ENCODE results near the gene PLA2G4F. TPM values are rescaled to one million over a fixed set of nuclear protein-coding genes. Genes with fewer than 3 reads are reported as not detected.

Gene PLA2G4F
- total RNA-seq, 1 experiment from 2014 or later, result not detected

DNA sequence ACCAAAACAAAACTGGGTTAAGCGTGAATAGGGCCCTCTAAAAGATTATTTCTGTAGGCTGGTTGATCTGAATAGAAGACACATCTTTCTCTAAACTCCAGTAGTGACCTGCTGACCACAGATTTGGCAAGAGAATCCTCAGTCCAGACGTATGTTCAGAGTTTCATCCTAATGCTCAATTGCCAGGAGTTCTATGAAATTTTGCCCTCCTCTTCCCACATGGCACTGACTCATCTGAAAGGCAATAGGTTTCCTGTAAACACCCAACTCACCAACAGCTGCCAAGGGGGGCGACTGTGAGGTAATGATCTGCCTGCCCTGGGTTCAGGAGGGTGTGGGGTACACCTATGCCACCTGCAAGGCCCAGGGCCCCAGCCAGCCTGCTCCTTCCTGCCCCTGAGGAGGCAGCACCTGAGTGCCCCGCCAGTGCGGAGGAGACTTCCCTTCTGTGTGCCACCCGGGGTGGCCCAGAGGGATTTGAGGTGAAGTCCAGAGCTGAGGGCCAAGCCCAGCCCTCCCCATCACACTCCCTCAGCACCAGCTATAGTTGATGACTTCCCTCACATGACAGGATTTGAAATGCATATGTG, 53.7 kb downstream of the PLA2G4F start:
- H3K27me3 ChIP-seq (ENCODE audit: low read length), result no peaks in the 10 kb centered on the region
- DNase-seq, result no peak
- peaks cover 19% of the 10 kb centered on the region for H3K4me1 ChIP-seq (ENCODE audit: low read length)
- no peaks in the 10 kb centered on the region for H3K9me2 ChIP-seq (replicated peaks; ENCODE audit: insufficient read depth, low read length)
- H3K9me3 ChIP-seq (ENCODE audit: low read length), result no peaks in the 10 kb centered on the region
- H3K79me2 ChIP-seq (ENCODE audit: low read length), result no peaks in the 10 kb centered on the region
- no peaks in the 10 kb centered on the region for H3K36me3 ChIP-seq (ENCODE audit: insufficient read depth, low read length)
- H3K4me2 ChIP-seq (ENCODE audit: low read depth, low read length, poor library complexity, severe bottlenecking), result no peak overlapping the region
- H2AFZ ChIP-seq (ENCODE audit: low read length), result no peak overlapping the region
- no peaks in the 10 kb centered on the region for H4K20me1 ChIP-seq (ENCODE audit: insufficient read depth, low read depth, low read length)
- H3K27ac ChIP-seq (ENCODE audit: low read length), result no peak overlapping the region
- no peak overlapping the region for H3K9ac ChIP-seq (ENCODE audit: low read length)
- no peak overlapping the region for H3K4me3 ChIP-seq (ENCODE audit: low read length)

DNA sequence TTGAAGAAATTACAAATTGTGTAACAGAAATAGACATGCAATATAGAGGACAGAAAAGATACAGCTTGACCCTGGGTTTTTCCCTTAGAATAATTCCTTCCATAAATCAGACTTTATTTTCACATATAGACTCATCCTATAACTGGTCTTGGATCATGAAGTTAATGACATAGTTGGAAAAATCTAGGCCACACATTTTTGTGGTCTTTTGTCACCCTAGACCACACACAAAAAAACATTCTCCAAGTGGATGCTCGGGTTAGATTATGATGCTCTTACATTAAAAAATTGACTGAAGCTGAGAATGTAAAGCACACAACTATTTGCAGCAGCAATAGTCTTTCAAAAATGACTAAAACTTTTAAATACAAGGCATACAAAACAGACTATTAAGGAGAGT, 54.6 kb downstream of the PLA2G4F start:
- Histone ChIP-seq H3K79me2 (ENCODE audit: low read length) (no peaks in the 10 kb centered on the region), H3K9ac (ENCODE audit: low read length) (no peak overlapping the region), H3K4me2 (ENCODE audit: low read depth, low read length, poor library complexity, severe bottlenecking) (no peak overlapping the region), H3K4me3 (ENCODE audit: low read length) (no peak overlapping the region), H4K20me1 (ENCODE audit: insufficient read depth, low read depth, low read length) (no peaks in the 10 kb centered on the region), H3K9me3 (ENCODE audit: low read length) (no peaks in the 10 kb centered on the region), H2AFZ (ENCODE audit: low read length) (no peak overlapping the region), H3K27me3 (ENCODE audit: low read length) (no peaks in the 10 kb centered on the region), H3K4me1 (ENCODE audit: low read length) (peaks cover 12% of the 10 kb centered on the region), H3K9me2 (replicated peaks; ENCODE audit: insufficient read depth, low read length) (no peaks in the 10 kb centered on the region), H3K27ac (ENCODE audit: low read length) (no peak overlapping the region), H3K36me3 (ENCODE audit: insufficient read depth, low read length) (no peaks in the 10 kb centered on the region)
- no peak for DNase-seq

- no peaks in the 10 kb centered on the region for H3K36me3 ChIP-seq (ENCODE audit: insufficient read depth, low read length)
- no peaks in the 10 kb centered on the region for H3K9me2 ChIP-seq (replicated peaks; ENCODE audit: insufficient read depth, low read length)
- no peaks in the 10 kb centered on the region for H4K20me1 ChIP-seq (ENCODE audit: insufficient read depth, low read depth, low read length)
- H2AFZ ChIP-seq (ENCODE audit: low read length), result no peak overlapping the region
- H3K4me2 ChIP-seq (ENCODE audit: low read depth, low read length, poor library complexity, severe bottlenecking), result no peak overlapping the region
- no peaks in the 10 kb centered on the region for H3K9me3 ChIP-seq (ENCODE audit: low read length)
- DNase-seq, result no peak
- no peak overlapping the region for H3K4me3 ChIP-seq (ENCODE audit: low read length)
- H3K27ac ChIP-seq (ENCODE audit: low read length), result no peak overlapping the region
- peaks cover 4% of the 10 kb centered on the region; the same call in 1 of the 2 replicates for H3K4me1 ChIP-seq (ENCODE audit: low read length)
- no peaks in the 10 kb centered on the region for H3K27me3 ChIP-seq (ENCODE audit: low read length)
- H3K9ac ChIP-seq (ENCODE audit: low read length), result no peak overlapping the region
- no peaks in the 10 kb centered on the region for H3K79me2 ChIP-seq (ENCODE audit: low read length)
Measured at GRCh38 chr15:42100021-42100800, 56.2 kb downstream of the PLA2G4F start.

- Histone ChIP-seq H3K9me2 (replicated peaks; ENCODE audit: insufficient read depth, low read length) (no peaks in the 10 kb centered on the region), H3K4me3 (ENCODE audit: low read length) (no peak overlapping the region), H2AFZ (ENCODE audit: low read length) (no peak overlapping the region), H3K9me3 (ENCODE audit: low read length) (no peaks in the 10 kb centered on the region), H4K20me1 (ENCODE audit: insufficient read depth, low read depth, low read length) (no peaks in the 10 kb centered on the region), H3K36me3 (ENCODE audit: insufficient read depth, low read length) (no peaks in the 10 kb centered on the region), H3K79me2 (ENCODE audit: low read length) (no peaks in the 10 kb centered on the region), H3K27me3 (ENCODE audit: low read length) (no peaks in the 10 kb centered on the region), H3K9ac (ENCODE audit: low read length) (no peak overlapping the region), H3K27ac (ENCODE audit: low read length) (no peak overlapping the region), H3K4me2 (ENCODE audit: low read depth, low read length, poor library complexity, severe bottlenecking) (no peak overlapping the region), H3K4me1 (ENCODE audit: low read length) (peaks cover 10% of the 10 kb centered on the region)
- DNase-seq, result no peak
Measured at GRCh38 chr15:42097018-42097417, 59.4 kb downstream of the PLA2G4F start.

DNA sequence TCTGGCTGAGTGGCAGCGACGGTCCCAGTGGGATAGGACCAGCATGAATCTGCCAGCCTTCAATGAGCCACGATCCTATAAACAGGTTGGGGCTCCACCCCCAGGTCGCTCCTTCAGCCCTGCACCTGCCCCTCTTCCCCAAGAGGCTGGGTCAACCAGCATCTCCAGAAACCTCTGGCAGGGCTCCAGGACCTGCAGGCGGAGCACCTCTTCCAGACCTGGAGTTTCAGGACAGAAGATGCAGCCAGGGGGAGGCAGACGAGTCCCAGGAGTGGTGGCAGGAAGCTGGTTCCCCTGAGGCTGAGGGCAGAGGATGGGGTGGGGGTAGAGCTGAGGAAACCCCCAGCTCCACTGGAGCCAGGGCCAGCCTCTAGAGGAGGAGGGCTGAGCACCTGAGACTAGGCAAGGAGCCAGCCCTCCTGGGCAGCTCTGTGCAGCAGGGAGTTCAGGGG, 61.9 kb downstream of the PLA2G4F start, which contains the start of gene PLA2G4D:
Gene PLA2G4D (minus strand): TSS at position 51 of the 452 bp plus-strand sequence. CDS start 103 bp downstream, outside the sequence.
- Histone ChIP-seq H3K36me3 (ENCODE audit: insufficient read depth, low read length) (no peaks in the 10 kb centered on the region), H3K27me3 (ENCODE audit: low read length) (no peaks in the 10 kb centered on the region), H3K4me3 (ENCODE audit: low read length) (no peak within 1 kb of the TSS), H3K79me2 (ENCODE audit: low read length) (no peaks in the 10 kb centered on the region), H3K27ac (ENCODE audit: low read length) (no peak within 1 kb of the TSS), H2AFZ (ENCODE audit: low read length) (no peak within 1 kb of the TSS), H3K9ac (ENCODE audit: low read length) (no peak within 1 kb of the TSS), H3K9me2 (replicated peaks; ENCODE audit: insufficient read depth, low read length) (no peaks in the 10 kb centered on the region), H3K4me2 (ENCODE audit: low read depth, low read length, poor library complexity, severe bottlenecking) (no peak within 1 kb of the TSS), H4K20me1 (ENCODE audit: insufficient read depth, low read depth, low read length) (no peaks in the 10 kb centered on the region), H3K9me3 (ENCODE audit: low read length) (no peaks in the 10 kb centered on the region), H3K4me1 (ENCODE audit: low read length) (peaks cover 12% of the 10 kb centered on the region)
- no peak for DNase-seq

- Histone ChIP-seq H3K79me2 (ENCODE audit: low read length) (no peaks in the 10 kb centered on the region), H3K4me3 (ENCODE audit: low read length) (no peak overlapping the region), H3K4me2 (ENCODE audit: low read depth, low read length, poor library complexity, severe bottlenecking) (no peak overlapping the region), H4K20me1 (ENCODE audit: insufficient read depth, low read depth, low read length) (no peaks in the 10 kb centered on the region), H3K9me2 (replicated peaks; ENCODE audit: insufficient read depth, low read length) (no peaks in the 10 kb centered on the region), H3K36me3 (ENCODE audit: insufficient read depth, low read length) (no peaks in the 10 kb centered on the region), H3K27me3 (ENCODE audit: low read length) (no peaks in the 10 kb centered on the region), H3K9ac (ENCODE audit: low read length) (no peak overlapping the region), H3K4me1 (ENCODE audit: low read length) (peaks cover 12% of the 10 kb centered on the region), H3K27ac (ENCODE audit: low read length) (no peak overlapping the region), H3K9me3 (ENCODE audit: low read length) (no peaks in the 10 kb centered on the region), H2AFZ (ENCODE audit: low read length) (no peak overlapping the region)
- DNase-seq, result no peak
Measured at GRCh38 chr15:42093966-42094365, 62.5 kb downstream of the PLA2G4F start.

GRCh38 chr15:42092398-42093318, 63.8 kb downstream of the PLA2G4F start:
- H2AFZ ChIP-seq (ENCODE audit: low read length), result no peak overlapping the region
- H3K4me1 ChIP-seq (ENCODE audit: low read length), result peaks cover 12% of the 10 kb centered on the region
- H3K9ac ChIP-seq (ENCODE audit: low read length), result no peak overlapping the region
- no peaks in the 10 kb centered on the region for H3K36me3 ChIP-seq (ENCODE audit: insufficient read depth, low read length)
- H3K79me2 ChIP-seq (ENCODE audit: low read length), result no peaks in the 10 kb centered on the region
- H3K27ac ChIP-seq (ENCODE audit: low read length), result no peak overlapping the region
- no peaks in the 10 kb centered on the region for H4K20me1 ChIP-seq (ENCODE audit: insufficient read depth, low read depth, low read length)
- no peaks in the 10 kb centered on the region for H3K9me2 ChIP-seq (replicated peaks; ENCODE audit: insufficient read depth, low read length)
- no peak overlapping the region for H3K4me3 ChIP-seq (ENCODE audit: low read length)
- no peaks in the 10 kb centered on the region for H3K27me3 ChIP-seq (ENCODE audit: low read length)
- H3K9me3 ChIP-seq (ENCODE audit: low read length), result no peaks in the 10 kb centered on the region
- peak; percentile 57 for DNase-seq
- H3K4me2 ChIP-seq (ENCODE audit: low read depth, low read length, poor library complexity, severe bottlenecking), result peak overlapping the region; percentile 27

Data from Karpas-422 (cell line).